SU-DHL-6 (cell line): Measurements from ENCODE around the gene SLC39A10.

Experiments
- CTCF ChIP-seq: fragments of 200-600 bp; sonication (generic); IDR thresholded peaks from one replicate; pipeline ENCODE4 v1.5.1; 2017; ENCODE audit warnings: antibody characterized with exemption, mild to moderate bottlenecking, low read length, moderate library complexity; ENCODE audit not compliant: insufficient read depth, poor library complexity, severe bottlenecking
- EZH2phosphoT487 ChIP-seq: fragments of 200-600 bp; sonication (generic), shearing (Covaris generic); conservative IDR thresholded peaks from 2 replicates; pipeline ENCODE4 v1.6.1; 2018; ENCODE audit warnings: mild to moderate bottlenecking, antibody characterized with exemption, low read length, moderate library complexity, mixed read lengths

GRCh38 chr2:195722075-195722474 is 65.0 kb downstream of the SLC39A10 start:
- TF ChIP-seq CTCF (no peak), EZH2phosphoT487 (no peak)
